K562 (cell line): ENCODE data around the gene BTG2. TPM values are rescaled to one million over a fixed set of nuclear protein-coding genes. Genes with fewer than 3 reads are reported as not detected.

ENCODE experiments used
- ATAC-seq: fragments of 200-7000 bp; cut with Tn5 transposase; 3 replicates; pipeline ENCODE4 v1.9.1; 2020; ENCODE audit warnings: moderate library complexity
- BruUV-seq: library from RNA; stranded (reverse); fragments of 400-500 nt; replicated peaks from 2 replicates; lab custom pipeline; 2021; lab: Mats Ljungman, UMichigan
- CTCF ChIA-PET: fragments of 300-600 bp; formaldehyde crosslinking; extraction: SDS; loops from one replicate; lab custom pipeline; 2021; ENCODE audit warnings: low intra/inter-chr PET ratio; lab: Yijun Ruan, JAX
- POLR2A ChIA-PET: fragments of 300-600, 350-650 bp; sonication (Branson Sonifier 250); formaldehyde crosslinking; extraction: SDS; loops from one replicate; lab custom pipeline; 2021; ENCODE audit warnings: antibody characterized with exemption, inconsistent platforms; lab: Yijun Ruan, JAX
- DNase-seq, 4 experiments: peaks; one replicate each; pipeline versions ENCODE4 v3.0.0 to v3.0.0-alpha.2; 2011 to 2018; ENCODE audit warnings: low spot score in 3 of 4, mixed read lengths in 3 of 4; ENCODE audit errors: extremely low read depth in 1 of 4
- FAIRE-seq: peaks from 2 replicates; lab custom pipeline; 2011; peaks lifted over from hg19 to GRCh38; lab: Jason Lieb, UNC
- H2AFZ ChIP-seq: 2 replicates; pipeline ENCODE4 v1.6.0; 2011; ENCODE audit warnings: low read depth, low read length, control low read depth, inconsistent platforms
- H3K27ac ChIP-seq: fragments of 200-600 bp; 3 replicates; pipeline ENCODE4 v1.8.0; 2011; ENCODE audit warnings: low read depth, mild to moderate bottlenecking, control low read depth, inconsistent platforms, low read length, moderate library complexity, mixed read lengths; ENCODE audit errors: extremely low read depth
- H3K27me3 ChIP-seq, 2 experiments: fragments of 300-600 bp in 1 of 2; 2 replicates in 1 of 2; 3 replicates in 1 of 2; pipeline versions ENCODE4 v1.6.0 to v1.8.0; 2011; ENCODE audit warnings: inconsistent platforms in 2 of 2, low read length in 2 of 2, mild to moderate bottlenecking in 1 of 2, mixed read lengths in 1 of 2, moderate library complexity in 1 of 2; ENCODE audit not compliant: control insufficient read depth in 2 of 2, insufficient read depth in 2 of 2
- H3K36me3 ChIP-seq: fragments of 300-600 bp; 3 replicates; pipeline ENCODE4 v1.8.0; 2011; ENCODE audit warnings: mild to moderate bottlenecking, low read length, inconsistent platforms; ENCODE audit not compliant: control insufficient read depth, insufficient read depth
- H3K4me1 ChIP-seq, 2 experiments: fragments of 200-600 bp in 1 of 2; replicated peaks in 1 of 2; 2 replicates in 1 of 2; 3 replicates in 1 of 2; pipeline versions ENCODE4 v1.5.1 to v1.8.0; 2011; ENCODE audit warnings: inconsistent platforms in 2 of 2, low read length in 2 of 2, mild to moderate bottlenecking in 1 of 2, mixed read lengths in 1 of 2, moderate library complexity in 1 of 2; ENCODE audit not compliant: control insufficient read depth in 2 of 2, insufficient read depth in 2 of 2
- H3K4me2 ChIP-seq: 2 replicates; pipeline ENCODE4 v1.6.1; 2011; ENCODE audit warnings: low read length, control low read depth, inconsistent platforms, mixed read lengths; ENCODE audit not compliant: insufficient read depth
- H3K4me3 ChIP-seq: fragments of 200-600 bp; sonication (generic), shearing (Covaris generic); 2 replicates; pipeline ENCODE4 v1.5.1; 2016; ENCODE audit warnings: control low read depth, inconsistent platforms
- H3K79me2 ChIP-seq: fragments of 200-600 bp; 3 replicates; pipeline ENCODE4 v1.8.0; 2011; ENCODE audit warnings: low read length, inconsistent platforms; ENCODE audit not compliant: control insufficient read depth, insufficient read depth
- H3K9ac ChIP-seq, 2 experiments: 2 replicates each; pipeline versions ENCODE4 v1.6.0 to v1.6.1; 2011; ENCODE audit warnings: low read depth in 2 of 2, low read length in 2 of 2, control low read depth in 1 of 2, inconsistent platforms in 1 of 2, mild to moderate bottlenecking in 1 of 2, mixed read lengths in 1 of 2; ENCODE audit not compliant: insufficient read depth in 1 of 2
- H3K9me1 ChIP-seq: one replicate; pipeline ENCODE4 v1.6.0; 2011; ENCODE audit warnings: inconsistent platforms, mild to moderate bottlenecking, low read length, moderate library complexity; ENCODE audit not compliant: control insufficient read depth, insufficient read depth
- H3K9me3 ChIP-seq: replicated peaks from 2 replicates; pipeline ENCODE4 v1.5.1; 2011; ENCODE audit warnings: low read depth, low read length, inconsistent platforms; ENCODE audit not compliant: control insufficient read depth, insufficient read depth
- H4K20me1 ChIP-seq: replicated peaks from 2 replicates; pipeline ENCODE4 v1.6.1; 2011; ENCODE audit warnings: low read length, inconsistent platforms, mixed read lengths; ENCODE audit not compliant: control insufficient read depth, insufficient read depth
- BRCA1 ChIP-seq, 2 experiments: fragments of 450-650 bp in 1 of 2; sonication (generic) in 1 of 2; formaldehyde crosslinking in 1 of 2; IDR thresholded peaks; 2 replicates each; pipeline versions ENCODE4 v1.5.0 to v1.6.1; 2017 to 2020; ENCODE audit warnings: mild to moderate bottlenecking in 1 of 2, missing genetic modification reagents in 1 of 2
- JUN ChIP-seq, 2 experiments: sonication (generic) in 1 of 2; formaldehyde crosslinking in 1 of 2; IDR thresholded peaks; 2 replicates each; pipeline versions ENCODE4 v1.6.1 to v1.8.0; 2012 to 2022; ENCODE audit warnings: borderline replicate concordance in 2 of 2, mild to moderate bottlenecking in 2 of 2, improper control_type of control experiment in 1 of 2, low read depth in 1 of 2, low read length in 1 of 2, missing genetic modification reagents in 1 of 2
- MTA3 ChIP-seq: fragments of 450-650 bp; formaldehyde crosslinking; IDR thresholded peaks from 2 replicates; pipeline ENCODE4 v1.6.1; 2017; ENCODE audit warnings: mild to moderate bottlenecking, borderline replicate concordance
- SUPT5H ChIP-seq: fragments of 450-650 bp; IDR thresholded peaks from 2 replicates; pipeline ENCODE4 v1.6.1; 2016
- ZNF318 ChIP-seq, 2 experiments: fragments of 450-650 bp; IDR thresholded peaks; 2 replicates each; pipeline ENCODE4 v1.6.1; 2016; ENCODE audit warnings: mild to moderate bottlenecking in 2 of 2, borderline replicate concordance in 1 of 2, low read depth in 1 of 2, moderate library complexity in 1 of 2
- ZNF512 ChIP-seq: IDR thresholded peaks from 2 replicates; pipeline ENCODE4 v1.6.1; 2016; ENCODE audit warnings: missing genetic modification characterization, missing compliant biosample characterization
- WGBS: fragments of 100-300 bp; shearing (Covaris generic); methylation state at CpG from one replicate; pipeline ENCODE4 v1.1.6; 2016; ENCODE audit warnings: low coverage, mixed read lengths; ENCODE audit not compliant: insufficient coverage; ENCODE audit errors: missing lambda C conversion rate; 5-methylcytosine and 5-hydroxymethylcytosine counted together
- in situ Hi-C: fragments of 300-500 bp; cut with MboI; formaldehyde crosslinking; loops from 4 replicates; pipeline ENCODE4 v1.15.0; 2018; ENCODE audit warnings: inconsistent platforms, mixed read lengths
- intact Hi-C: fragments of 100-400 bp; cut with micrococcal nuclease; formaldehyde crosslinking; loops from 2 replicates; pipeline ENCODE4 v1.14.2; 2022
- polyA plus RNA-seq, 8 experiments: library from polyadenylated mRNA; depleted of rRNA in 4 of 8; stranded (reverse) in 5 of 8; unstranded in 3 of 8; fragments of >200 nt; fragmentation: Nextera tagmentation in 2 of 8; fragmentation: Illumina TruSeq in 1 of 8; extraction: Ambion mirVana in 2 of 8; extraction: Trizol in 1 of 8; gene quantifications; 2 replicates each; pipeline versions ENCODE4 v1.2.1 to v1.2.3, GENCODE V29; 2011 to 2014; ENCODE audit warnings: inconsistent platforms in 1 of 8, missing spikeins in 1 of 8
- total RNA-seq, 7 experiments: library from RNA; depleted of rRNA in 6 of 7; stranded (reverse); fragments of >200 nt in 6 of 7; fragmentation: Illumina TruSeq in 2 of 7; extraction: Trizol in 2 of 7; gene quantifications; 2 replicates each; pipeline versions ENCODE4 v1.2.1 to v1.2.3, GENCODE V29; 2011 to 2021; ENCODE audit warnings: low replicate concordance in 1 of 7

Gene BTG2
- total and polyA plus RNA-seq, 9 of the 15 experiments (the other 6 are each of a cell fraction or from before 2014, with no cell fraction given): 2.3 to 41.9 (median 8.7) TPM

- DNase-seq (no peak), FAIRE-seq (no peak), ATAC-seq (no peak)
- in situ Hi-C loops (no loop called here), intact Hi-C loops (no loop called here)
- BruUV-seq: no TSS peak
- Histone ChIP-seq H3K9me1 (no peaks in the 10 kb centered on the region), H3K79me2 (no peaks in the 10 kb centered on the region), H4K20me1 (no peaks in the 10 kb centered on the region; the same call in 1 of the 2 replicates), H3K4me3 (no peak overlapping the region), H3K4me2 (no peak overlapping the region), H3K36me3 (no peaks in the 10 kb centered on the region), H2AFZ (no peak overlapping the region), H3K9me3 (no peaks in the 10 kb centered on the region), H3K4me1 (peaks cover 19 to 44% of the 10 kb centered on the region in 2 experiments), H3K27ac (no peak overlapping the region), H3K27me3 (no peaks in the 10 kb centered on the region), H3K9ac (no peak overlapping the region)
- no peak for TF ChIP-seq SUPT5H
- no peak for TF ChIP-seq MTA3
- TF ChIP-seq JUN (IDR thresholded peaks at IDR 0.05; ENCODE audit: borderline replicate concordance, low read depth, low read length): no peak
- no peak for TF ChIP-seq JUN (CRISPR knock-in tag; IDR thresholded peaks at IDR 0.05; ENCODE audit: borderline replicate concordance)
- peak; percentile 89 for TF ChIP-seq ZNF512 (tag)
- TF ChIP-seq BRCA1 (IDR thresholded peaks at IDR 0.05): no peak
- no peak for TF ChIP-seq BRCA1 (CRISPR knock-in tag; IDR thresholded peaks at IDR 0.05)
- TF ChIP-seq ZNF318 (IDR thresholded peaks at IDR 0.05; ENCODE audit: borderline replicate concordance in 1 of 2, low read depth in 1 of 2): no peak
- 56% methylated on average over 1 of the region's 1 CpG for WGBS
- CTCF ChIA-PET: no interaction called here
- POLR2A ChIA-PET: interaction anchor here (0.6 to 3.4 kb wide), 3 partner anchors 9 to 145 kb away, joined by 3 to 41 read pairs (median 19); partner anchors contain the start of gene BTG2
Measured at GRCh38 chr1:203318229-203318517, 12.9 kb downstream of the BTG2 start.
